Common myeloid progenitor, CD34-positive (primary cell): ENCODE results near the gene BHMT.
"Not testable (repeated sequence)": the region's sequence is repeated elsewhere in the genome, so short reads cannot be mapped to it uniquely, and the experiment has no call there.

Source experiments
- CTCF ChIA-PET: fragments of 350-600 bp; sonication (Branson Sonifier 250); formaldehyde crosslinking; loops from one replicate; lab custom pipeline; 2021; ENCODE audit warnings: antibody characterized with exemption; lab: Charles Lee
- POLR2A ChIA-PET: fragments of 350-600 bp; sonication (Branson Sonifier 250); formaldehyde crosslinking; loops from one replicate; lab custom pipeline; 2021; ENCODE audit warnings: antibody characterized with exemption; lab: Charles Lee
- DNase-seq, 3 donors: peaks; one replicate each; pipeline versions ENCODE4 v3.0.0 to v3.0.0-alpha.2; 2013
- H3K27ac ChIP-seq, 2 experiments: 1 replicate in 1 of 2; 2 replicates in 1 of 2; pipeline ENCODE4 v1.7.0; 2013; ENCODE audit warnings: inconsistent platforms in 2 of 2, low read length in 2 of 2, mild to moderate bottlenecking in 2 of 2, low read depth in 1 of 2, moderate library complexity in 1 of 2; ENCODE audit not compliant: severe bottlenecking in 2 of 2, insufficient read depth in 1 of 2, poor library complexity in 1 of 2
- H3K27me3 ChIP-seq, 5 experiments: replicated peaks in 2 of 5; 1 replicate in 3 of 5; 2 replicates in 2 of 5; pipeline versions ENCODE4 v1.6.1 to v1.7.0; 2013; ENCODE audit warnings: low read length in 4 of 5, mild to moderate bottlenecking in 2 of 5, moderate library complexity in 2 of 5, inconsistent platforms in 1 of 5; ENCODE audit not compliant: insufficient read depth in 5 of 5, control insufficient read depth in 4 of 5
- H3K36me3 ChIP-seq, 4 experiments: 1 replicate in 2 of 4; 2 replicates in 2 of 4; pipeline versions ENCODE4 v1.6.1 to v1.7.0; 2013; ENCODE audit warnings: low read length in 3 of 4, control low read depth in 1 of 4, mild to moderate bottlenecking in 1 of 4; ENCODE audit not compliant: control insufficient read depth in 4 of 4, insufficient read depth in 4 of 4
- H3K4me1 ChIP-seq, 4 experiments: 1 replicate in 3 of 4; 2 replicates in 1 of 4; pipeline versions ENCODE4 v1.6.1 to v1.7.1; 2013; ENCODE audit warnings: low read length in 3 of 4, mild to moderate bottlenecking in 3 of 4, control low read depth in 1 of 4, inconsistent platforms in 1 of 4, moderate library complexity in 1 of 4; ENCODE audit not compliant: control insufficient read depth in 4 of 4, insufficient read depth in 4 of 4; ENCODE audit errors: control extremely low read depth in 1 of 4
- H3K4me3 ChIP-seq, 7 experiments: 1 replicate in 4 of 7; 2 replicates in 3 of 7; pipeline versions ENCODE4 v1.5.1 to v1.7.0; 2013; ENCODE audit warnings: mild to moderate bottlenecking in 7 of 7, low read length in 6 of 7, moderate library complexity in 6 of 7, inconsistent platforms in 2 of 7, low read depth in 2 of 7, control low read depth in 1 of 7; ENCODE audit not compliant: insufficient read depth in 4 of 7, control insufficient read depth in 1 of 7; ENCODE audit errors: extremely low read depth in 1 of 7
- H3K9me3 ChIP-seq, 5 experiments: 1 replicate in 4 of 5; 2 replicates in 1 of 5; pipeline versions ENCODE4 v1.6.1 to v1.7.1; 2013; ENCODE audit warnings: low read length in 4 of 5, mild to moderate bottlenecking in 2 of 5, inconsistent platforms in 1 of 5, low read depth in 1 of 5, moderate library complexity in 1 of 5; ENCODE audit not compliant: control insufficient read depth in 4 of 5, insufficient read depth in 2 of 5; ENCODE audit errors: control extremely low read depth in 1 of 5
- WGBS: methylation state at CpG from one replicate; pipeline ENCODE4 v1.1.5; 2013; ENCODE audit not compliant: insufficient coverage; 5-methylcytosine and 5-hydroxymethylcytosine counted together

Gene BHMT

GRCh38 chr5:79147076-79147475 is 35.5 kb downstream of the BHMT start:
- H3K4me3 ChIP-seq: no peak overlapping the region
- H3K27me3 ChIP-seq: no peaks in the 10 kb centered on the region
- H3K4me1 ChIP-seq: peaks cover 0 to 4% (median 2%) of the 10 kb centered on the region in 4 experiments
- no peaks in the 10 kb centered on the region for H3K9me3 ChIP-seq
- no peaks in the 10 kb centered on the region for H3K36me3 ChIP-seq
- POLR2A ChIA-PET: no interaction called here
- CTCF ChIA-PET: no interaction called here
- DNase-seq: no peak
- H3K27ac ChIP-seq: no peak overlapping the region

- POLR2A ChIA-PET: no interaction called here
- CTCF ChIA-PET: interaction anchor here (1.4 kb wide), 1 partner anchor 14 kb away, joined by 5 read pairs; no protein-coding TSS in a partner anchor
- H3K27me3 ChIP-seq: no peaks in the 10 kb centered on the region
- no peak for DNase-seq
- WGBS: no CpG with 5 or more reads among the region's 3 CpGs
- H3K9me3 ChIP-seq: no peaks in the 10 kb centered on the region
- peaks cover 0 to 4% (median 2%) of the 10 kb centered on the region in 4 experiments for H3K4me1 ChIP-seq
- H3K36me3 ChIP-seq: no peaks in the 10 kb centered on the region
- no peak overlapping the region for H3K4me3 ChIP-seq
- no peak overlapping the region for H3K27ac ChIP-seq
These were observed 37.8 kb downstream of the BHMT start for GRCh38 chr5:79149433-79149832.

GRCh38 chr5:79151942-79152671 is 40.5 kb downstream of the BHMT start:
- 91% methylated on average over 6 of the region's 6 CpGs for WGBS
- Histone ChIP-seq H3K4me1 (peaks cover 0 to 9% (median 7%) of the 10 kb centered on the region in 4 experiments), H3K27ac (no peak overlapping the region), H3K9me3 (no peaks in the 10 kb centered on the region), H3K36me3 (no peaks in the 10 kb centered on the region), H3K4me3 (no peak overlapping the region), H3K27me3 (no peaks in the 10 kb centered on the region)
- no peak for DNase-seq
- CTCF ChIA-PET: interaction anchor here (0.7 to 1.6 kb wide), 3 partner anchors 11 to 391 kb away, joined by 3 read pairs; no protein-coding TSS in a partner anchor
- POLR2A ChIA-PET: no interaction called here

GRCh38 chr5:79157305-79157704 is 45.7 kb downstream of the BHMT start:
- 57% methylated on average over 1 of the region's 2 CpGs for WGBS
- Histone ChIP-seq H3K4me3 (no peak overlapping the region), H3K27ac (no peak overlapping the region), H3K27me3 (no peaks in the 10 kb centered on the region), H3K4me1 (peaks cover 0 to 13% (median 13%) of the 10 kb centered on the region in 4 experiments), H3K36me3 (no peaks in the 10 kb centered on the region), H3K9me3 (no peaks in the 10 kb centered on the region)
- CTCF ChIA-PET: interaction anchor here (0.8 to 1.2 kb wide), 2 partner anchors 12 to 147 kb away, joined by 3 to 4 read pairs; no protein-coding TSS in a partner anchor
- POLR2A ChIA-PET: no interaction called here
- peak in 2 of 3 donors; percentile 24 to 32 for DNase-seq

- DNase-seq, H3K36me3 ChIP-seq, POLR2A ChIA-PET, H3K27ac ChIP-seq, H3K4me3 ChIP-seq, H3K9me3 ChIP-seq, H3K27me3 ChIP-seq: not testable (repeated sequence)
- CTCF ChIA-PET: interaction anchor here (1.0 kb wide), 1 partner anchor 16 kb away, joined by 3 read pairs; no protein-coding TSS in a partner anchor
- WGBS: 90% methylated on average over 2 of the region's 7 CpGs
- peaks cover 0 to 11% (median 10%) of the 10 kb centered on the region in 4 experiments for H3K4me1 ChIP-seq
These were observed 50.0 kb downstream of the BHMT start for GRCh38 chr5:79161647-79162046.

- Histone ChIP-seq H3K4me1 (no peaks in the 10 kb centered on the region), H3K27ac (no peak overlapping the region), H3K27me3 (no peaks in the 10 kb centered on the region), H3K36me3 (no peaks in the 10 kb centered on the region), H3K4me3 (no peak overlapping the region), H3K9me3 (no peaks in the 10 kb centered on the region)
- ChIA-PET CTCF (interaction anchor here (1.1 kb wide), 1 partner anchor 35 kb away, joined by 3 read pairs; no protein-coding TSS in a partner anchor), POLR2A (interaction anchor here (0.6 kb wide), 1 partner anchor 194 kb away, joined by 3 read pairs; no protein-coding TSS in a partner anchor)
- no peak for DNase-seq
These were observed 56.4 kb downstream of the BHMT start for GRCh38 chr5:79168031-79168430.

- Histone ChIP-seq H3K9me3 (no peaks in the 10 kb centered on the region), H3K27ac (no peak overlapping the region), H3K4me1 (no peaks in the 10 kb centered on the region), H3K27me3 (no peaks in the 10 kb centered on the region), H3K36me3 (no peaks in the 10 kb centered on the region), H3K4me3 (no peak overlapping the region)
- POLR2A ChIA-PET: no interaction called here
- DNase-seq: no peak
- CTCF ChIA-PET: no interaction called here
These were observed 59.1 kb downstream of the BHMT start for GRCh38 chr5:79170661-79171060.
